HT1080 (cell line): ENCODE data around the gene CWF19L1. TPM values are rescaled to one million over a fixed set of nuclear protein-coding genes. Genes with fewer than 3 reads are reported as not detected.
A peak's percentile ranks its signal among the peaks of the same experiment; 100 is the strongest.

ENCODE experiments used
- DNase-seq: peaks from one replicate; pipeline ENCODE4 v3.0.0-alpha.2; 2015; ENCODE audit warnings: low read depth
- small RNA-seq: library from RNA; depleted of rRNA; stranded (forward); fragments of <200 nt; gene quantifications from one replicate; pipeline ENCODE3, GENCODE V24; 2014
- total RNA-seq: library from RNA; depleted of rRNA; stranded (reverse); fragments of >200 nt; shearing (Covaris generic); gene quantifications from 2 replicates; pipeline ENCODE4 v1.2.3, GENCODE V29; 2014; rRNA removed

The CWF19L1 gene
- total RNA-seq, 1 experiment from 2014 or later: 40.2 TPM

GRCh38 chr10:100182908-100183307, 84.5 kb downstream of the CWF19L1 start:
- no peak for DNase-seq

Small RNA genes within 50 kb of the gene (small RNA-seq; reads per million reads assigned to genes)
- not detected for gene RNU6-422P
- 5.0 reads per million, percentile 89 among the genes with 10 or more reads in this experiment for gene SNORA12

Other genes starting within 250 kb of the CWF19L1 start
- gene CPN1, start 185.8 kb downstream of the CWF19L1 start, total RNA-seq: not detected in 2 replicates
- 56.7 and 75.2 TPM in 2 replicates for gene ERLIN1, start 81.6 kb downstream of the CWF19L1 start, total RNA-seq
- 30.9 and 32.9 TPM in 2 replicates for gene CHUK, start 38.0 kb downstream of the CWF19L1 start, total RNA-seq
- gene BLOC1S2, start 19.0 kb upstream of the CWF19L1 start, total RNA-seq: 70.4 and 79.6 TPM in 2 replicates
- gene PKD2L1, start 62.6 kb upstream of the CWF19L1 start, total RNA-seq: not detected in 2 replicates
- gene SCD, start 79.6 kb upstream of the CWF19L1 start, total RNA-seq: 149 and 198 TPM in 2 replicates
- not detected in 2 replicates for gene WNT8B, start 195.4 kb upstream of the CWF19L1 start, total RNA-seq